ENCODE results near the gene KIAA1217.
A peak's percentile ranks its signal among the peaks of the same experiment; 100 is the strongest.
"Not testable (repeated sequence)": the region's sequence is repeated elsewhere in the genome, so short reads cannot be mapped to it uniquely, and the experiment has no call there.

KIAA1217 gene

GRCh38 chr10:24477915-24478314 is 269.0 kb downstream of the KIAA1217 start:
- DNase-seq: no peak

GRCh38 chr10:24479806-24480205 is 270.9 kb downstream of the KIAA1217 start:
- no peak for DNase-seq

GRCh38 chr10:24480447-24480846 is 271.5 kb downstream of the KIAA1217 start:
- no peak for DNase-seq

GRCh38 chr10:24481241-24481640 is 272.3 kb downstream of the KIAA1217 start:
- no peak for DNase-seq

GRCh38 chr10:24482713-24483112 is 273.8 kb downstream of the KIAA1217 start:
- not testable (repeated sequence) for DNase-seq

- DNase-seq: peak; percentile 62
Observed at GRCh38 chr10:24483701-24484100, 274.8 kb downstream of the KIAA1217 start.

GRCh38 chr10:24484771-24485170 is 275.8 kb downstream of the KIAA1217 start:
- DNase-seq: no peak

GRCh38 chr10:24485304-24485703 is 276.4 kb downstream of the KIAA1217 start:
- DNase-seq: no peak

GRCh38 chr10:24488631-24489030 is 279.7 kb downstream of the KIAA1217 start:
- DNase-seq: no peak

GRCh38 chr10:24493165-24493564 is 284.2 kb downstream of the KIAA1217 start:
- no peak for DNase-seq

- DNase-seq: no peak
Observed at GRCh38 chr10:24494236-24494635, 285.3 kb downstream of the KIAA1217 start.

- no peak for DNase-seq
Observed at GRCh38 chr10:24494777-24495176, 285.8 kb downstream of the KIAA1217 start.

GRCh38 chr10:24495666-24496460 is 286.9 kb downstream of the KIAA1217 start:
- no peak for DNase-seq

- no peak for DNase-seq
Observed at GRCh38 chr10:24496906-24497305, 288.0 kb downstream of the KIAA1217 start.

GRCh38 chr10:24501056-24501711 is 292.2 kb downstream of the KIAA1217 start:
- DNase-seq: no peak

- no peak for DNase-seq
Observed at GRCh38 chr10:24502006-24502405, 293.1 kb downstream of the KIAA1217 start.

- DNase-seq: no peak
Observed at GRCh38 chr10:24502801-24503460, 294.0 kb downstream of the KIAA1217 start.

- no peak for DNase-seq
Observed at GRCh38 chr10:24503461-24504320, 294.8 kb downstream of the KIAA1217 start.

GRCh38 chr10:24505759-24506158 is 296.8 kb downstream of the KIAA1217 start:
- no peak for DNase-seq

GRCh38 chr10:24513155-24513554 is 304.2 kb downstream of the KIAA1217 start:
- DNase-seq: no peak

GRCh38 chr10:24515481-24515880 is 306.5 kb downstream of the KIAA1217 start:
- no peak for DNase-seq

- DNase-seq: no peak
Observed at GRCh38 chr10:24518411-24518810, 309.5 kb downstream of the KIAA1217 start.

Data from DMS153 (cell line).